ENCODE results near the gene YBX2. TPM values are rescaled to one million over a fixed set of nuclear protein-coding genes. Genes with fewer than 3 reads are reported as not detected.

YBX2 gene
- total RNA-seq, 1 donor = 0.27 TPM

- peak; percentile 49 to 87 (median 87) for DNase-seq (ENCODE audit: low read depth in 2 of 3, low spot score in 2 of 3)
These were observed 13.1 kb downstream of the YBX2 start, which contains the start of gene SLC2A4 for GRCh38 chr17:7281074-7281952. SLC2A4 (plus strand) TSS chr17:7281718; CDS start chr17:7281935, 217 bp downstream.

GRCh38 chr17:7280519-7281073 is 13.8 kb downstream of the YBX2 start:
- DNase-seq (ENCODE audit: low read depth in 2 of 3, low spot score in 2 of 3) = peak; percentile 74 to 93 (median 82)

DNA sequence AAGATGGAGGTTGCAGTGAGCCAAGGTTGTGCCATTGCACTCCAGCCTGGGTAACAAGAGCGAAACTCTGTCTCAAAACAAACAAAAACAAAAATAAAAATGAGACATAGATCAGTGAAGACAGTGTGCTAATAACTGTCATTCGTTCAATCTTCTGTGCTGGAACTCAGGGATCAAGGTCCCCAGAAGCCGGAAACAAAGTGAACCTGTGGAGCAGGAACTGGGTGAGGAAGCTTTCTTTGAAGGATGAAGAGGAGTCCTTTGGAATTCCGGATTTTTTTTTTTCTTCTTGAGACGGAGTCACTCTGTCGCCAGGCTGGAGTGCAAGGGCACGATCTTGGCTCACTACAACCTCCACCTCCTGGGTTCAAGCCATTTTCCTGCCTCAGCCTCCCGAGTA is 15.0 kb downstream of the YBX2 start:
- no peak for DNase-seq (ENCODE audit: low read depth in 2 of 3, low spot score in 2 of 3)

DNA sequence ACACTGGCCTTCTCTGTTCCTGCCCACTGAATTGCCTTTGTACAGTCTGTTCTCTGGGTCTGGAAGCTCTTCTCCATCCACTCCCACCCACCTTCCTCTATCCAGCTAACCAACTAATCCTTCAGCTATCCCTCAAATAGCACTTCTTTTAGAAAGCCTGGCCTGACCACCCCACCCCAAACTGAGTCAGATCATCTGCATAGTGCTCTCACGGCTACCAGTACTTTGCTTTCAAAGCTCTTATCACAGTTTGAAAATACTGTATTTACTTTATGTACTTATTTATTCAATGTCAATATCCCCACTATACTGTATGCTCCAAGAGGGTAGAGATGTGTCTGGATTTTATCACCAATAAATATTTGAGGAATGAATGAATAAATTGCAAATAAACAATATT is 27.7 kb downstream of the YBX2 start:
- DNase-seq (ENCODE audit: low read depth in 2 of 3, low spot score in 2 of 3) = no peak

DNA sequence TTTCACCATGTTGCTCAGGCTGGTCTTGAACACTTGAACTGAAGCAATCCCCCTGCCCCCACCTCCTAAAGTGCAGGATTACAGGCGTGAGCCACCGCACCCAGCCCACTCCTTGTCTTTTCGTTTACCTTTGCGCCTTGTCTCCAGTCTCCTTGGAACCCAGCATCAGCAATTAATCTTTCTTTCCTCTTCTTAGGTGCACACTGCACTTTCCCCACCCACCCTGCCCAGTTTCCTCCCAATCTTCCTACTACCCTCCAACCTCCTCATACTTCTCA is 30.7 kb downstream of the YBX2 start:
- no peak for DNase-seq (ENCODE audit: low read depth in 2 of 3, low spot score in 2 of 3)

DNA sequence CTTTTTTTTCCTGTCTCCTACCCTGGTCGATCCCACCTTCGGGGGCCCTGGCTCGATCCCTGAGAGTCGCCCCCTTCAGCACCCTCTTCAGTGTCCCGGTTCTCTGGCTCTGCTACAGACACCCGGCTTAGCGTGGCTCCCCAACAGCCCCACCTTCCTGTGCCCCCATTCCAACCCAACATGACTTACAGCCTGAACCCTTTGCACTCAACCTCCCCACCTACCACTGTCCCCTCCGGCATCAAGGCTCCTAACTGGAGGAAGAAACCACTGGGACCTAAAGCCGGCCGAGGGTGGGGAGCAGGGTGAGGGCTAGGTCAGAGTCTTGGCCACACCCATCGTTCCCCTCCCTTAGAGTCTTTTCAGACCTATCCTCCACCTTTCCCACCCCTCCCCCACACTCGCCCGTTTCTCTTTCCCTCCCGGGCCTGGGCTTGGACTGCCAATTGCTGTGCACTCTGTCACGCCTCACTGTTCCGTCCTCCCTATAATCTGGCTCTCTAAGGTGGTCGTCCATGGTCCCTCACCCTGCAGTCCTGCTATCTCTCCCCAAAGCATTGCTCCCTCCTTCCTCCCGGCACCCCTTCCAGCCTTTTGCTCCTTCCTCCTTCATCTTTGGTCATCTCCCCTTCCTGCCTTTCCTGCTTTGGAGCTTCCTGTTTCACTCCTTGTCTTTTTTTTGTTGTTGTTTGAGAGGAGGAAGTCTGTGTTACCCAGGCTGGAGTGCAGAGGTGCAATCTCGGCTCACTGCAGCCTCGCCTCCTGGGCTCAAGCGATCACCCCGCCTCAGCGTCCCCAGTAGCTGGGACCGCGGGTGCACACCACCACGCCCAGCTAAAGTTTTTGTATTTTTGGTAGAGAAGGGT is 31.3 kb downstream of the YBX2 start:
- DNase-seq (ENCODE audit: low read depth in 2 of 3, low spot score in 2 of 3) = peak in 1 of 3 donors; percentile 25

- DNase-seq (ENCODE audit: low read depth in 2 of 3, low spot score in 2 of 3) = no peak
These were observed 32.1 kb downstream of the YBX2 start, which contains the start of gene CLDN7 for GRCh38 chr17:7262192-7262934. CLDN7 (minus strand) TSS chr17:7262478; CDS start chr17:7262043, 435 bp downstream.

DNA sequence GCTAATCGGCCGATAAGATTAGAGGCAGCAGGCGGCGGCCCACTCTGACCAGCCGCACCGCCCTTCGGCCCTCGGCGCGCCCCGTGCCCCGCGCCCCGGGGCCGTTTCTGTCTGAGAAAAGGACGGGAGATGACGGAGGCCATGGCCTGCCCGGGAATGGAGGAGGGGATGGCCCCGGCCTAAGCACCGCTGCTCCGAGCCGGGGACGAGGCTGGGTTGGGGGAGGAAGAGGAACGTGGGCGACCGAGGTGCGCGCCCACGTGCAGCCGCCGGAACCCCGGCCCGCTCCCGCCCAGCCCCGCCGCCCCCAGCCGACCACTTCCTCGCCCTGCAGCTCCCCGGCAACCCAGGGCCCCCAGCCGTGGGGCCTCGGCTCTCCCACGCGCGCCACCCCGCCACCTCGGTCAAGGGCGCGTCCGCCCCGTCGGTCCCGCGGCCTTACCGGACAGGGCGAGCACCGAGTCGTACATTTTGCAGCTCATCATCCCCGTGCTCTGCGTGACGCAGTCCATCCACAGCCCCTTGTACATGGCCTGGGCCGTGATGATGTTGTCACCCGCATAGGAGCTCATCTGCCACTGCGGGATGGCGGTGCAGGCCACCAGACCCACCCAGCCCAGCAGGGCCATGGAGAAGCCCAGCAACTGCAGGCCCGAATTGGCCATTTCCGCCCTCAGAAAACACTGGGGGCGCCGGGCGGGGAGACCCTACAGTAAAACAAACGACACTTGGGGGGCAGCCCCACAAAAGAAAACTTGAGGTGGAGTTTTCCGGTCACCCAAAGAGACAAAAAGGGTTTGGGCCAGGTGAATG is 32.9 kb downstream of the YBX2 start:
- DNase-seq (ENCODE audit: low read depth in 2 of 3, low spot score in 2 of 3) = peak in 2 of 3 donors; percentile 29 to 33

- DNase-seq (ENCODE audit: low read depth in 2 of 3, low spot score in 2 of 3) = peak in 2 of 3 donors; percentile 18 to 39
These were observed 33.6 kb downstream of the YBX2 start for GRCh38 chr17:7260651-7261378.

DNA sequence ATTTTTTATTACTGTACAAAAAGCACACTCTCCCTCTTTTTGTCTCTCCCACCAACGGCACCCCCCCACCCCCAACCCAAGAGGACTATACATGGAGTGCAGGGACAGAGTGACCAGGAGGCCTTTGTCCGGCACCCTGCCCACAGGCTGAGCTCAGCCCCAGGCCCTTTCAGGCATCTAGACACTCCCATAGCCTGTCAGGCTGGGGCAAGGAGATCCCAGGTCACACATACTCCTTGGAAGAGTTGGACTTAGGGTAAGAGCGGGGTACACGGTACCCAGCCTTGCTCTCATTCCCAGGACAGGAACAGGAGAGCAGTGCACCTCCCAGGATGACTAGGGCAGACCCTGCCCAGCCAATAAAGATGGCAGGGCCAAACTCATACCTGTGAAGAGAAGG is 34.3 kb downstream of the YBX2 start:
- DNase-seq (ENCODE audit: low read depth in 2 of 3, low spot score in 2 of 3) = no peak

DNA sequence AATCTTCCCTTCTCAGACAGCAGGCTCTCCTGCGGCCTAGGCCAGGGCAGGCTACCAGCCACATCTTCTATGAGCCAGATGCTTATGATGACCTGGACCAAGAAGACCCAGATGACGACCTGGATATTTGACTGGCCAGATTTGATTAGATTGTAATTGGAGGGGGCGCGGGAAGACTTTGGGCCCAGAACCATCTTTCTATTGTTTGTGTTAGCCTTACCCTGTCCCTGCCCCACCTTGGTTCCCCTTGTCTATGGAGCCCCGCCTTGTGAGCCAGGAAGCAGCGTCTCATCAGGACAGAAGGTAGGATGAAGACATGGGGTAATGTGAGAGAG is 34.9 kb downstream of the YBX2 start:
- no peak for DNase-seq (ENCODE audit: low read depth in 2 of 3, low spot score in 2 of 3)

GRCh38 chr17:7258731-7259554 is 35.5 kb downstream of the YBX2 start:
- DNase-seq (ENCODE audit: low read depth in 2 of 3, low spot score in 2 of 3) = no peak

GRCh38 chr17:7256766-7257456 is 37.5 kb downstream of the YBX2 start:
- DNase-seq (ENCODE audit: low read depth in 2 of 3, low spot score in 2 of 3) = no peak

DNA sequence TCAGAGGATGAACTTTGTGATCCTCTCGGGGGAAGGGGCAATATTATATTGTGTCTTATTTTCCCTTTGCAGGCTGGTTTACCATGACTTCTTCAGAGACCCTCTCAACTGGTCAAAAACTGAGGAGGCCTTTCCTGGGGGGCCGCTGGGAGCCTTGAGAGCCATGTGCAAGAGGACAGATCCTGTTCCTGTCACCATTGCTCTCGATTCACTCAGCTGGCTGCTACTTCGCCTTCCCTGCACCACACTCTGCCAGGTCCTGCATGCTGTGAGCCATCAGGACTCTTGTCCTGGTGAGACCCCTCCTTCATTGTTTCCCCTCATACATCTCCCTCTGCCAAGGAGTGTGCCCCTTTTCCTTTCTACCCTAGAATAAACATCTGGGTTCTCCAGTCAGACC is 39.9 kb downstream of the YBX2 start:
- DNase-seq (ENCODE audit: low read depth in 2 of 3, low spot score in 2 of 3) = no peak

GRCh38 chr17:7253082-7253481 is 41.4 kb downstream of the YBX2 start:
- DNase-seq (ENCODE audit: low read depth in 2 of 3, low spot score in 2 of 3) = no peak

DNA sequence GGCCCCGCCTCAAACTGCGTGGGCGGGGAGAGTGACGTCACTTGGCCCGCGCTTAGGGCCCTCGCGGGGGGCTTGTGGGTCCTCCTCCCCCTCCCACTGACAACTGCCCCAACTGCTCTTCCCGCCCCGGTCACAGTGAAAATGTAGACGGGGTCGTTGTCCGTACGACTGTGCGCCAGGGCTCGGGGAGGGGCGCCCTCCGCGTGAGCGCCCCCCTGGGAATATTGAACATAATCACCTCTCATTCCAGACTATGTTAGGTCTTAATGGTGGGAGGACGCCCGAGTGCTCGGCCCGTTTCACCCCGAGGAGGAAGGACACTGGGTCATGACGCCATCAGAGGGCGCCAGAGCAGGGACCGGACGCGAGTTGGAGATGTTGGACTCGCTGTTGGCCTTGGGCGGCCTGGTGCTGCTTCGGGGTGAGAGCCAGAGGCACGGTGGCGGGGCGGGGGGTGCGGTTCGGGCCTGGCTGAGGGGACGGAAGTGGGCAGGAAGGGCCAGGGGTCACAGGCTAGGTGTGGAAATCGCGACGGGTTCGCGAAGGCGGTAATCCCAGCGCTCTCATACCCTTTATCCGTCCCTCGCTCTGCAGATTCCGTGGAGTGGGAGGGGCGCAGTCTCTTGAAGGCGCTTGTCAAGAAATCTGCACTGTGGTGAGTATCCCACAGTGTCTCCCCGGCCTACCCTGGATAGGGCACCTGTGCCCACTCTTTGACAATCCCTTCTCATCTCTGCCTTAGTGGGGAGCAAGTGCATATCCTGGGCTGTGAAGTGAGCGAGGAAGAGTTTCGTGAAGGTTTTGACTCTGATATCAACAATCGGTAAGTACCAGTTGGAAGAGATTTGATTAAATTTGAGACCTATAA is 42.0 kb downstream of the YBX2 start, which contains the start of gene ELP5:
TSS of gene ELP5 (plus strand) at position 40 of the 868 bp plus-strand sequence. CDS start at position 376, 336 bp downstream.
- DNase-seq (ENCODE audit: low read depth in 2 of 3, low spot score in 2 of 3) = peak in 2 of 3 donors; percentile 96 to 99
